Stomach (tissue), 4 donors: ENCODE results near the gene ZNF423.

ENCODE experiments used
- CTCF ChIP-seq, 7 experiments: fragments of 450-650 bp in 4 of 7; fragments of 200-600 bp in 3 of 7; sonication (generic) in 3 of 7; IDR thresholded peaks; one replicate each; pipeline ENCODE4 v1.5.1; 2016 to 2019; ENCODE audit warnings: antibody characterized with exemption in 7 of 7, control low read depth in 2 of 7, mild to moderate bottlenecking in 1 of 7
- EP300 ChIP-seq: sonication (generic); formaldehyde crosslinking; IDR thresholded peaks from one replicate; pipeline ENCODE4 v1.6.1; 2017; ENCODE audit warnings: antibody characterized with exemption
- POLR2A ChIP-seq, 4 donors: fragments of 450-650 bp; IDR thresholded peaks; one replicate each; pipeline ENCODE4 v1.6.1; 2016; ENCODE audit warnings: antibody characterized with exemption in 4 of 4, control low read depth in 2 of 4, mild to moderate bottlenecking in 1 of 4, moderate library complexity in 1 of 4

GRCh38 chr16:49727611-49728010 lies 128.3 kb downstream of the ZNF423 start:
- no peak for TF ChIP-seq CTCF (IDR thresholded peaks at IDR 0.05)
- TF ChIP-seq EP300: no peak
- no peak for TF ChIP-seq POLR2A (IDR thresholded peaks at IDR 0.05)
